ENCODE results near the gene COMT.
"Not testable (repeated sequence)": the region's sequence is repeated elsewhere in the genome, so short reads cannot be mapped to it uniquely, and the experiment has no call there.

The COMT gene

GRCh38 chr22:19930551-19931486 lies 10.8 kb upstream of the COMT start:
- DNase-seq = no peak

DNA sequence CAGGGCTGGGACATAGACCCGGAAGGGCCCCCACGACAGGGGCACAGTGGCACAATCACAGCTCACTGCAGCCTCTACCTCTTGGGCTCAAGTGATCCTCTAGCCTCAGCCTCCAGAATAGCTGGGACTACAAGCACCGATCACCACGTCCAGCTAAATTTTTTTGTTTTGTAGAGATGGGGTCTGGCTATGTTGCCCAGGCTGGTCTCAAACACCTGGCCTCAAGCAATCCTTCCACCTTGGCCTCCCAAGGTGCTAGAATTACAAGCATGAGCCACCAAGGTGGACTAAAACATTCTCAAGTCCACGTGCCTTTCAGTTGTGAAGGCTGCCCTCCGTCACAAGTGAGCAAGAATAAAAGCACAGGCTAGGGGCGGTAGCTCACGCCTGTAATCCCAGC lies 10.1 kb upstream of the COMT start:
- DNase-seq = no peak

DNA sequence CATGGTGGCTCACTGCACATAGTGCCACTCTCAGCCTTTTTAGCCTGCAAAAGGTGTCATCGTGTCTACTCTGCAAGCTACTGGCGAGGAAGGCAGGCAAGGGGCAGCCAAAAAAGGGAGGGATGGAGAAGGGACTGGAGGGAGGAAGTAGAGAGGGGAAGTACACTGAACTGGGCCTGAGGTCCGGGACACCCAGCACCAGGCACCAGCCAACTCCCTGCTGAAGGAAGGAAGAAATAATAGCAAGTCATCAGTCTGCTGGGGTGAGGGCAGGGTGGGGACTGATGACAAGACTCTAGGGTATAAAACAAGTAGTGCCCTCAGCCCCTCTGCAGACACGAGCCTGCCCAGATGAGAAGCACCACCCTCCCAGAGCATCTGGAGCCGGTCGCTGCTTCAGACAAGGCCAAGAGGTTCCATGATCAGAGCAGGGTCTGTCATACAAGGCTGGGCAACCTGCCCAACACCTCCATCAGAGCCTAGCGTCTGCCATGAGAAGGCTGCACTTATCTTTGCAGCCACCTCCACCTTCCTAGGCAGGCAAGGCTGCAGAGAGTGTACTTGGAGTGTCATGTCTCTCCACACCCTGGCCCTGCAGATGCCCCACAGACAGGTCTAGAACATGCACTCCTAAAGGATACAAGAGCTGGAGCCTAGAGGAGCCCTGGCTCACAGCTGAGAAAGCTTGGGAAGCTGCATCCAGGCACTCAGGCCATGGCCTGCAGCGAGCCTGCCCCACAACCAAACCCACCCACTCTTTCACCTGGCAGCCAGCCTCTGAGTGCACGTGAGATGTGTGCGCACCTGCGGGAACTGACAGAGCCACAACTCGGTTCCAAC lies 9.0 kb upstream of the COMT start:
- no peak for DNase-seq

DNA sequence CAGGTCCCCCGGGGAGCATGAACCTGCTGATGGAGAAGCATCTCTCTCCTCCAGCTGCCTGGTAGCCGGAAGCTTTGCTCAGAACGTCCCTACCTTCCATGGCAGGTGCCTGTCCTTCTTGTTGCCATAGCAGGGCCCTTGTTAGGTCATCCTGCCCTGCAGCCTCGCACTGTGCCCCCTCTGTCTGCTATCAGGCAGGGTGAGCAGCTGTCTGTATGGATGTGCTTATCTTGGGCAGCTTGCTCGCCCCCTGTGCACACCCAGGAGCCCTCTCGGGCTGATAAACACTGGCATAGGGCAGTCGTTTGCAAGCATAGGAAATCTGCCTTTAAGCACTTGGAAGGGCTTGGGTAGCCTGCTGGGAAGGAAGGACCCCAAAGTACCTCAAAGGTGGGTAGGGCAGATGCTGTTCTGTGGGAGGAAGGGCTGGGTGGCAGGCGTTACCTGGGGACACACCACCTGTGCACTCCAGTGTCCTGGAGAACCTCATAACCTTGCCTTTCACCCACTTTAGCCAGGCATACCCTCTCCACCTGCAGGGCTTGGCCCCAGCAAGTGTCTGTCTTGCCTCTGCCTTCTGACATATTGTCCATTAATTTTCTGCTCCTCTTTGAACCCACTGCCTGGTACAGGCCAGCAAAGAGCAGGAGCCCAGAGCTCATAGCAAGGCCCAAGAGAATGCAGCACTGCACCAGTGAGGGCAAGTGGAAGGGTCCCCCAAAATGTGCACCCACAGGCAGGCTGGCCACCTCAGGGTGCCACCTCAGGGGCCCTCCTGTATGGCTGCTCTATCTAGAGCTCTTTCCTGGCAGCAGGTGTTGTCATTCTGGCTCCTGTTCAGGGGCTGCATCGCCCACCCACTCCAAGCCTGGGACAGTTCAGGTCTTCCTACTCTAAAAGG lies 8.0 kb upstream of the COMT start:
- DNase-seq = no peak

DNA sequence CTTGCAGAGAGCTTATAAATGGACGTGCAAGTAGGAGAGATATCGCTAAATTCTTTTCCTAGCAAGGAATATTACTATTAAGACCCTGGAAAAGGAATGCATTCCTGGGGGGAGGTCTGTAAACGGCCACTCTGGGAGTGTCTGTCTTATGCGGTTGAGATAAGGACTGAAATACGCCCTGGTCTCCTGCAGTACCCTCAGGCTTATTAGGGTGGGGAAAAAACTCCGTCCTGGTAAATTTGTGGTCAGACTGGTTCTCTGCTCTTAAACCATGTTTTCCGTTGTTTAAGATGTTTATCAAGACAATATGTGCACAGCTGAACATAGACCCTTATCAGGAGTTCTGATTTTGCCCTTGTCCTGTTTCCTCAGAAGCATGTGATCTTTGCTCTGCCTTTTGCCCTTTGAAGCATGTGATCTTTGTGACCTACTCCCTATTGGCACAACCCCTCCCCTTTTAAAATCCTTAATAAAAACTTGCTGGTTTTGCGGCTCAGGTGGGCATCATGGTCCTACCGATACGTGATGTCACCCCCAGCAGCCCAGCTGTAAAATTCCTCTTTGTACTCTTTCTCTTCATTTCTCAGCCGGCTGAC lies 6.4 kb upstream of the COMT start:
- DNase-seq = not testable (repeated sequence)

DNA sequence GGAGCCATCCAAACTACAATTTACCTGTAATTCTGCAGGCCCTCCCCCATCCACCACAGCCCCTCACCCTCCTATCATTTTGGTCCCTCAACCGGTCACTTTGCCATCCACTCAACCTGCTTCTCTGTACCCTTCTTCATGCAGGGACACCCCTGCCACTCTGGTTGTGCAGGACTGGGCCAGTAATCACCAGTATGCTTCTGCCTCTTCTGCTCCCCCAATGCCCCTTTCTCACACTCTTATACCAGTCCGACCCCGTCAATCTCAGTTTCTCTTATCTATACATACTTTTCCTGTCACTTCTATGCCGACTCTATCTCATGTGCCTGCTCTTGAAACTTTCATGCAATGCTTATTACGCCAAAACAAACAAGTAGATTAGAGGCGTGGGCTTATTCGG lies 5.1 kb upstream of the COMT start:
- DNase-seq = no peak

DNA sequence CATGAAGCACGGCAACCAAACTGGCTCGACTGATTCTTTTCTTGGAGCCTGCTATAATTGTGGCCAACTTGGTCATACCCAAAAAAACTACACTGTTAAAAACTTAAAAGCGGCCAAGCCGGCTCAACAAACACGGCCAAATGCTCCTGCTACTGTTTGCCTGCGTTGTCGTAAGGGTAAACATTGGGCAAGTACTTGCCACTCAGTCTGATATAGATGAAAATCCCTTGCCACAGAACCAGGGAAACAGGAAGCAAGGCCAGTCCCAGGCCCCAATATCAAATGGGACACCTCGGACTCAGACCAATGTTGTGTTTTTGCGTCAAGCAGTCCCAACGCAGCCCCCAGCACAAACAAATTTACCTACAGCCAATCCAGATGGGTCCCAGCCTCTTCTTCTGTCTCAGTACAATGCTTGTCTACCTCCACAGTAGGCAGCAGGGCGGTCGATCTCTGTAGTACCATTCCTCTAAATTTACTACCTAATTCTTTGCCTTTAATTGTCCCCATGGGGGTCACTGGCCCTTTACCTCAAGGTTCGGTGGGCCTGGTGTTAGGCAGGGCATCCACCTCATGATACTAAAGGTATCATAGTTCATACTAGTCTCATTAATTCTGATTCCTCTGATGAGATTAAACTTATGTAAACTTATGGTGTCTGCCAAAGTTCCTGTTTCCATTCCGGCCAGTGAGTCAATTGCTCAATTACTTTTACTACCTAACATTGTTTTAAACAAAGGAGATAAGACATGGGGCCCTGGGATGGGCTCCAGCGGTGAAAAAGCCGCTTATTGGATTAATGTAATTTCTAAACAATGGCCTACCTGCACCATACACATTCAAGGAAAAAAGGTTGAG lies 3.7 kb upstream of the COMT start:
- no peak for DNase-seq

- DNase-seq = no peak
These were observed 822 bp upstream of the COMT start for GRCh38 chr22:19940536-19941364.

DNA sequence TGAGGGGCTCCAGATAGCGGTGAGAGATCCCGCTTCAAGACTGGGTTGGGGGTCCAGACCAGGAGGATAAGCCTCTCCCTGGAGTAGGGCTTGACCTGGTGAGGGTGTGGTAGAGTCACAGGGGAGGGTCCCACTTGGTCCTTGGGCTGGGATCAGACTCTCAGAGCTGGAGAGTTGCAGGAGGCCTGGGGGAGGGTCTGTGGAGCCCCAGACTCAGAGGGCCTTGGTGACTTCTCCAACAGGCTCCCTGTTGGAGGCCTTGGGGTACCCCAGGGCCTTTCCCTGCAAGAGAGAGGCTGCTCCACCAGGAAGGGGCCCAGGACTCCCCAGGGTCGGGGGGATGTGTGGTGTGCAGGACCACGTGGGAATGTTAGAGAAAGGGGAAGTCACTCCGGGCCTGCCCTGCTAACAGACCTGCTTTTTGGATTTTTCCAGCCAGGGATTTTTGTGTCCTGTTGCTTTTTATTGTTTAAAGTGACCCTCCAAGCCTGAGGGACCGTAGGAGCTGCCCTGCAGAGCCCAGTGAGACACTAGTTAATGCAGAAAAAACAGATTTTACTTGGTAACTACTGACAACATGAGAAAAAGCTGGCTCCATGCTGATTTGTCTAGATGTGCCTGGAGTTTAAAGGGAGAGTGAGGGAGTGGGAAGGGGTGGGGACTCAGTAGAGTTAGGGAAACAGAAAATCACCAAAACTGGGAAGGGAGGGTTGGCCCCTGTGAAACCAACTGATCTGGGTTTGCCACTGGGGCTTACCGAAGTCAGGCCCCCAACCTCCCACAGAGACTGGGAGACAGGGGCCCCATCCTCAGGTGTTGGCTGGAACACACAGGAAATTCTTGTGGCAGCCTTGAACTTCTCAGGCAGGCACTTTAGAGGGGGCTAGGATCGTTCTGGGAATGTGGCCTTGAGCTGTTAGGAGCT lies 847 bp downstream of the COMT start:
- no peak for DNase-seq

- DNase-seq = no peak
These were observed 1.8 kb downstream of the COMT start for GRCh38 chr22:19943082-19944026.

DNA sequence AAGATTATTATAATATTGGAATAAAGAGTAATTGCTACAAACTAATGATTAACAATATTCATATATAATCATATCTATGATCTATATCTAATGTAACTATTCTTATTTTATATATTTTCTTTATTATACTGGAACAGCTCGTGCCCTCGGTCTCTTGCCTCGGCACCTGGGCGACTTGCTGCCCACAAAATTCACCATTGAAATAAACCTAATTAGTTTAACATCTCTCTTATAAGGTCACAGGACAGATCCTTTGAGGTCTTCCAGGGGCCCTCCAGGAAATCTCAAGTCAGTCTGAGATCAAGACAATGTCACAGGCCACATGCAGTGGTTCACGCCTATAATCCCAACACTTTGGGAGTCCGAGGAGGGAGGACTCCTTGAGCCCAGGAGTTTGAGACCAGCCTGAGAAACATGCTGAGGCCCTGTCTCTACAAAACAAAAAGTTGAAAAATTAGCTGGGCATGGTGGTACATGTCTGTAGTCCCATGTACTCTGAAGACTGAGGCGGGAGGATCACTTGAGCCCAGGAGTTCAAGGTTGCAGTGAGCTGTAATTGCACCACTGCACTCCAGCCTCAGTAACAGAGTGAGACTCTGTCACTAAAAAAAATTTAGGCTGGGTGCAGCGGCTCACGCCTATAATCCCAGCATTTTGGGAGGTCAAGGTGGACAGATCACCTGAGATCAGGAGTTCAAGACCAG lies 6.6 kb downstream of the COMT start:
- DNase-seq = no peak

GRCh38 chr22:19951346-19951745 lies 9.8 kb downstream of the COMT start:
- no peak for DNase-seq

DNA sequence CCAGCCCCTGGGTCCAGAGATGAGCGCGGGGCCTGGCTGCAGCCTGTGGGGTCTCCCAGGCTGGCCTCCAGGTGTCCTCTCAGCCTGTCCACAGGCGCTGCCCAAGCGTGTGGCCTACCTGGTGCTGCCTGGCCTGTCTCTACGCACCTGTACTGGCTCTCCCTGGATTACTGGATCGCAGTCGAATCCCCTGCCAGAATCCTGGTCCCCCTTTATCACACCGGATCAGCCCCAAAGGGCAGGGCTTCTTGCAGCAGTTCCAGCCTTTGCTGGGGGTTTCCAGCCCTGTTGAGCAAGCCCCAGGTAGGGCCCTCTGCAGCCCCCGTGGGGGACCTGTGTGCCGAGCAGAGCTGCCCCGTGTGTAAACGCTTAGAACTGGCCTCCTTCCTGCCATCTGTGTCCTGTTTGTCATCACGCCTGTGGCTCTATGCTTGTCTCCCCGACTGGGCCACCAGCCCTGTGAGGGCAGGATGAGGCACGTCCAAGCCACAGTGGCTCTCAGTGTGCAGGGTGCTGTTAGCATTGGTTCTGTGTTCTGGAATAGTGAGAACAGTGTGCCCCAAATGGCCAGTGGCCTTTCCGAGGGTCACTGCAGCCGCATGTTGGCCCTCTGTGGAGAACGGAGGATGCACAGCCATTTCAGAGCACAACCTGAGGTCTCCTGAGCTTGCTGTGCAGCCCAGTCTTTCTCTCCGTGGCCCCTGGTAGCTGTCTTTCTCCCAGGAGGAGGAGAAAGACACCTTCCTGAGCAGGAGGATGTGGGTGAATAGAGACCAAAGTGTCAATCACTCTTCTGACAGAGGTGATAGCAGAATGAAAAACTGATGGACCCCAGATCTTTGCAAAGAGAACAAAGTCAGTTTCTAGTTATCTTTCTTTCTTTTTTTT lies 13.9 kb downstream of the COMT start:
- DNase-seq = no peak

DNA sequence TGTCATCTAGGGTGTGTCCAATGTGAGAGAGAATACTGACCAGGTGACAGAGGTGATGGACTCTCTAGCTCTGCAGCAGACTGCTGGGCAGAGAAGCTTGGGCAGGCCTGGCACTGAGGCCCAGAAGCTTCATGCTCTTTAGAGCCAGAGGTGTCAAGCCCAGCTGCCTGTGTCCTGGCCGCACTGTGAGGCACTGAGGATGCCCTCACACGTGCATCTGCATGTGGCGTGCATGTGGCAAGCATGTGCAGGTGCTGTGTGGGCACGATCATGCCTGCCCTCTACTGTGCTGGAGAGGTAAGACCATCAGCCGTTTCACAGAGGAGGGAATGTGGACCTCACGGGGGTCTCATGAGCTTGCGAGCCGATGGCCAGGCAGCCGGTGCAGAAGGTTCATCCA lies 15.9 kb downstream of the COMT start:
- no peak for DNase-seq

GRCh38 chr22:19958083-19959042 lies 16.8 kb downstream of the COMT start:
- DNase-seq = no peak

Measured in CD4-positive, alpha-beta T cell treated with Interleukin-12 subunit alpha and Interleukin-12 subunit beta, for 1 hour (primary cell).